GM13976 (cell line): ENCODE measurements around the gene LCT.

Experiments
- DNase-seq: peaks from one replicate; pipeline ENCODE4 v3.0.0; 2012; ENCODE audit warnings: low spot score
- in situ Hi-C: fragments of 300-500 bp; cut with MboI; formaldehyde crosslinking; loops from one replicate; pipeline ENCODE4 v1.12.0; 2022; ENCODE audit warnings: low sequenced_read_pairs, mixed read lengths, inconsistent platforms; ENCODE audit not compliant: unreplicated experiment
- TF ChIP-seq, protein P1 (sequence below): IDR thresholded peaks from 2 replicates; pipeline ENCODE4 v1.5.1; 2012; ENCODE audit warnings: borderline replicate concordance, mild to moderate bottlenecking; ENCODE audit not compliant: insufficient read depth; ENCODE audit errors: extremely low read depth, missing control alignments, control extremely low read depth

Gene LCT

GRCh38 chr2:135849087-135849486 lies 12.1 kb upstream of the LCT start:
- TF ChIP-seq, protein P1, sequence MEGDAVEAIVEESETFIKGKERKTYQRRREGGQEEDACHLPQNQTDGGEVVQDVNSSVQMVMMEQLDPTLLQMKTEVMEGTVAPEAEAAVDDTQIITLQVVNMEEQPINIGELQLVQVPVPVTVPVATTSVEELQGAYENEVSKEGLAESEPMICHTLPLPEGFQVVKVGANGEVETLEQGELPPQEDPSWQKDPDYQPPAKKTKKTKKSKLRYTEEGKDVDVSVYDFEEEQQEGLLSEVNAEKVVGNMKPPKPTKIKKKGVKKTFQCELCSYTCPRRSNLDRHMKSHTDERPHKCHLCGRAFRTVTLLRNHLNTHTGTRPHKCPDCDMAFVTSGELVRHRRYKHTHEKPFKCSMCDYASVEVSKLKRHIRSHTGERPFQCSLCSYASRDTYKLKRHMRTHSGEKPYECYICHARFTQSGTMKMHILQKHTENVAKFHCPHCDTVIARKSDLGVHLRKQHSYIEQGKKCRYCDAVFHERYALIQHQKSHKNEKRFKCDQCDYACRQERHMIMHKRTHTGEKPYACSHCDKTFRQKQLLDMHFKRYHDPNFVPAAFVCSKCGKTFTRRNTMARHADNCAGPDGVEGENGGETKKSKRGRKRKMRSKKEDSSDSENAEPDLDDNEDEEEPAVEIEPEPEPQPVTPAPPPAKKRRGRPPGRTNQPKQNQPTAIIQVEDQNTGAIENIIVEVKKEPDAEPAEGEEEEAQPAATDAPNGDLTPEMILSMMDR: no peak
- in situ Hi-C loops: no loop called here
- DNase-seq: no peak

DNA sequence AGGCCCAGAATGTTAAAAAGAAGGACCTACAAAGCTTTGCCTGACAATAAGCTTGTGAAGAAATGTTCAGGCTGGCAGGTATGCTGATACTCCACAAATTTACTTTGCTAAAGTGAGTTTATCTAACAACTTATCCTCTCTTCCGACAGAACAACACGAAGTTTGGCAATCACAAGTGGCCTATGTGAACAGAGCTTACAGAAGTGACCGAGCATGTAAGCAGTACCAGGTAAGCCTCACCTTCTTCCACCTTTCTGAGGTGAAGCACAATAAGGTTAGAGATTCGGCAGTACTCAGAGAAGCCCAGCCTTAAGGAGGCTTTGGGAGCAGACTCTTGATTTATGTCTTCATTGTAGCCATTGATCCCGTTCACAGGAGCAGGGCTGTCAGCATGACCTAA lies 9.0 kb upstream of the LCT start:
- no peak for DNase-seq
- in situ Hi-C loops: no loop called here
- TF ChIP-seq, protein P1: no peak

GRCh38 chr2:135845257-135845656 lies 8.3 kb upstream of the LCT start:
- in situ Hi-C loops: no loop called here
- no peak for DNase-seq
- TF ChIP-seq, protein P1: no peak

DNA sequence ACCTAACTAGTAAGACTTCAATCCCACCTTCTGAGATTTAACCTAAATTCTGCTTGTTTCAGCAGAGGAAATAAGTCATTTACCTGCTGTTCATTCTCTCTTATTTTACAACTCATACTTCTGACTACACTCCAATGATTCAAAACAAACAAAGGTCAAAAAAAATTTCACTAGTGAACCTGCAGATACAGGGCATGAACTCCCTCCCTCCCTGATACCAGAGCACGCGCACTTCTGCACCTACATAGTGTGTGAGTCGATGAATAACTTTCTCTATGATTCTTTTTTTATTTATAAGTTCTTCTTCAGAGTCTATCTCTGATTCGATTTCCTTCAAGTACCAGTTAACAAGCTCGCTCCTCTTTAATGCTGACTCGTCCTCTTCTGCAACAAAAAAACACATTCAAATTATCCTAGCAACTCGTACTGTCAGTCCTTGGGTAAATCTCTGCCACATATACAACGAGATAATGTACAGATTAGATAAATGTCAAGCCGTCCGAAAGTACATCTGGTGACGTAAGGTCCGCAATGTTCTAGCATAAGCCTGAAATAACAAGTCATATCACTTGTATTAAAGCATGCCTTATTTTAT lies 7.4 kb upstream of the LCT start:
- DNase-seq: no peak
- in situ Hi-C loops: no loop called here
- TF ChIP-seq, protein P1: no peak

DNA sequence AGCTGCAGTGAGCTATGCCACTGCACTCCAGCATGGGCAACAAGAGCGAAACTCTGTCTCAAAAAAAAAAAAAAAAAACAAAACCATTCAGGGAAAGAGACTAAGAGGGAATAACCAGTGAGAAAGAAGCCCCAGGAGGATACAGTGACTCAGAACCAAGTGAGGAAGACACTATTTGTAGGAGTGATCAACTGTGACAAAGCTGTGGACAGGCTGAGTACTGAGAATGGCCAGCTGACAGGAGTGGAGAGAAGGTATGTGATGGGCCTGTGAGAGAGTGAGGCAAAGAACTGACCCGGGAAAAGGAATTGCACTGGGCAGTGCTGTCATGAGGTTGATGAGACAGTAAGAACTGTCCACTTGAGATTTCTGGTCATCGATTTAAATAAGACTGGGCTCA lies 6.7 kb upstream of the LCT start:
- in situ Hi-C loops: no loop called here
- no peak for DNase-seq
- TF ChIP-seq, protein P1: no peak

GRCh38 chr2:135840601-135841000 lies 3.6 kb upstream of the LCT start:
- DNase-seq: no peak
- TF ChIP-seq, protein P1: no peak
- in situ Hi-C loops: no loop called here
